AG10803 (cell line): ENCODE results near the gene OR6B3.
"Not testable (repeated sequence)": the region's sequence is repeated elsewhere in the genome, so short reads cannot be mapped to it uniquely, and the experiment has no call there.

Source experiments
- DNase-seq: peaks from one replicate; pipeline ENCODE4 v3.0.0; 2010; ENCODE audit warnings: low read depth
- H3K4me3 ChIP-seq: 2 replicates; pipeline ENCODE4 v1.5.1; 2011; ENCODE audit warnings: mild to moderate bottlenecking, low read length, control low read depth
- TF ChIP-seq, protein P1 (sequence below): conservative IDR thresholded peaks from 2 replicates; pipeline ENCODE4 v1.5.1; 2011; ENCODE audit warnings: mild to moderate bottlenecking, low read length, control low read depth, inconsistent platforms

Gene OR6B3

DNA sequence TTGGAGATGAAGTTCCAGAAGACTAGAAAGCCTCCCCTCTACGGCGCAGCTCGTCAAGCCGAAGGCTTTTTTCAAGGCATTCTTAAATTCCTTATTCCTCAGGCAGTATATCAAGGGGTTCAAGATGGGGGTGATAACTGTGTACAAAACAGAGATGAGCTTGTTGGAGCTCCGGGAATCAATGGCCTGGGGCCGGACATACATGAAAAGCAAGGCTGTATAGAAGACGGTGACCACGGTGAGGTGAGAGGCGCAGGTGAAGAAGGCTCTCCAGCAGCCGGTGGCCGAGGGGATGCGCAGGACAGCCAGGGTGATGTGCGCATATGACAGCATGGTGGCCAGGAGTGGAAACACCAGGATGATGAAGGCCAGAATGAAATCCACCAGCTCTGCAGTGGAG is 8.2 kb downstream of the OR6B3 start:
- H3K4me3 ChIP-seq: no peak overlapping the region
- TF ChIP-seq, protein P1, sequence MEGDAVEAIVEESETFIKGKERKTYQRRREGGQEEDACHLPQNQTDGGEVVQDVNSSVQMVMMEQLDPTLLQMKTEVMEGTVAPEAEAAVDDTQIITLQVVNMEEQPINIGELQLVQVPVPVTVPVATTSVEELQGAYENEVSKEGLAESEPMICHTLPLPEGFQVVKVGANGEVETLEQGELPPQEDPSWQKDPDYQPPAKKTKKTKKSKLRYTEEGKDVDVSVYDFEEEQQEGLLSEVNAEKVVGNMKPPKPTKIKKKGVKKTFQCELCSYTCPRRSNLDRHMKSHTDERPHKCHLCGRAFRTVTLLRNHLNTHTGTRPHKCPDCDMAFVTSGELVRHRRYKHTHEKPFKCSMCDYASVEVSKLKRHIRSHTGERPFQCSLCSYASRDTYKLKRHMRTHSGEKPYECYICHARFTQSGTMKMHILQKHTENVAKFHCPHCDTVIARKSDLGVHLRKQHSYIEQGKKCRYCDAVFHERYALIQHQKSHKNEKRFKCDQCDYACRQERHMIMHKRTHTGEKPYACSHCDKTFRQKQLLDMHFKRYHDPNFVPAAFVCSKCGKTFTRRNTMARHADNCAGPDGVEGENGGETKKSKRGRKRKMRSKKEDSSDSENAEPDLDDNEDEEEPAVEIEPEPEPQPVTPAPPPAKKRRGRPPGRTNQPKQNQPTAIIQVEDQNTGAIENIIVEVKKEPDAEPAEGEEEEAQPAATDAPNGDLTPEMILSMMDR: no peak
- no peak for DNase-seq

DNA sequence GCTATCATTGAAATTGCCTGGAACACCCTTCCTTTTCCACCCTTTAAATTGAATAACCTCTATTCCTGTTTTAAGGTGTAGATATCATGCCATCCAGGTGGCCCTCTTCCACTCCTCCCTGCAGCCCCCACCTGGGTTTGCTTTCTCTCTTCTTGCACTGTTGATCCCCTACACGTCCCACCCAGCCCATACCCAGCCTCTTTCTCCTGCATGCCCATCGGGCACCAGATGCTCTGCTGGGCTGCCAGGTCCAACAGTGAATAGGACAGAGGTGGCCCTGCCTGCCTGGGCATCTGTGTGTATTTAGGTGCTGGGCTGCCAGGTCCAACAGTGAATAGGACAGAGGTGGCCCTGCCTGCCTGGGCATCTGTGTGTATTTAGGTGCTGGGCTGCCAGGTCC is 9.2 kb downstream of the OR6B3 start:
- not testable (repeated sequence) for DNase-seq, H3K4me3 ChIP-seq

- DNase-seq: no peak
- H3K4me3 ChIP-seq: no peak overlapping the region
- TF ChIP-seq, protein P1: no peak
These were observed 9.9 kb downstream of the OR6B3 start for GRCh38 chr2:240043279-240043989.

DNA sequence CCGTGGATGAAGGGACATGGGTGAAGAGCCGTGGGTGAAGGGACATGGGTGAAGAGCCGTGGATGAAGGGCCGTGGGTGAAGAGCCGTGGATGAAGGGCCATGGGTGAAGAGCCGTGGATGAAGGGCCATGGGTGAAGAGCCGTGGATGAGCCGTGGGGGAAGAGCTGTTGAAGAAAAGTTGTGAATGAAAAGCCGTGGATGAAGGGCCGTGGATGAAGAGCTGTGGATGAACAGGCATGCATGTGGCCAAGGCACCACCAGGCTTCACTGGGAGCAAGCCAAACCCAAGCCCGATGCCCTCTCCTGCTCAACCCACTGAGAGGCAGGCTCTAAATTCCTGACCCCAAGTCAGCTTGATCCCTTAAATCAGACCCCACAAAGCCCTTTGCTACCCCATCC is 10.6 kb downstream of the OR6B3 start:
- DNase-seq: no peak
- TF ChIP-seq, protein P1: no peak
- H3K4me3 ChIP-seq: no peak overlapping the region

GRCh38 chr2:240041363-240041762 is 12.0 kb downstream of the OR6B3 start:
- TF ChIP-seq, protein P1: no peak
- no peak overlapping the region for H3K4me3 ChIP-seq
- no peak for DNase-seq

DNA sequence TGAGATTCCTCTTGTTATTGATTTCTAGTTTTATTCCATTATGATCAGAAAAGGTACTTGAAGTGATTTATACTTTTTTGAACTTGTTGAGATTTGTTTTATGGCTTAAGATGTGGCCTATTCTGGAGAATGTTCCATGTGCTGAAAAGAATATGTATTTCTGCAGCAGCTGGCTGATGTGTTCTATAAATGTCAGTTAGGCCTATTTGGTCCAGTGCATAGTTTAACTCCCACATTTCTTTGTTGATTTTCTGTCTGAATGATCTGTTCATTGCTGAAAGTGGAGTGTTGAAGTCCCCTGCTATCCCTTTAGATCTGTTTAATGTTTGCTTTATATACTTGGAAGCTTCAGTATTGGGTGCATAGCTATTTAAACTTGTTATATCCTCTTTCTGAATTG is 16.0 kb downstream of the OR6B3 start:
- H3K4me3 ChIP-seq: no peak overlapping the region
- TF ChIP-seq, protein P1: no peak
- DNase-seq: no peak

DNA sequence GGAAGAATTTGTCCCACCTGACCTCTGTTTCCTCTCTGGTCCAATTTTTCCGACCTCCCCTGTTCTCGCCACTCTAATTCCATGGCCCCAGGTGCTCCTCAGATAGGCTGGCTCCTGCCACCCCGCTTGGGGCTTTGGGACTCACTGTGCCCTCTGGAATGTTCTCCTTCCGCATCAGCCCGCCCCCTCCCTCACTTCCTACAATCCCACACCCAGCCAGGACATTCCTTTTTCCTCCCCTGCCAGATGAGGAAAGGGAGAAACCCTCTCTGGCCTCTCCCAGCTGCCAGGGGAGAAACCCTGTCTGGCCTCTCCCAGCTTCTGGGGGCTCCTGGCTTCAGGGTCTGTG is 20.0 kb downstream of the OR6B3 start:
- TF ChIP-seq, protein P1: no peak
- DNase-seq: no peak
- H3K4me3 ChIP-seq: no peak overlapping the region
